Activated naive CD4-positive, alpha-beta T cell treated with Interleukin-2 at 50 U/mL for 16 hours (primary cell): ENCODE data around the gene ATF5.
A peak's percentile ranks its signal among the peaks of the same experiment; 100 is the strongest.
"Not testable (repeated sequence)": the region's sequence is repeated elsewhere in the genome, so short reads cannot be mapped to it uniquely, and the experiment has no call there.

Experiments used
- DNase-seq: peaks from one replicate; pipeline ENCODE4 v3.0.0-alpha.2; 2020

The ATF5 gene

GRCh38 chr19:49923055-49924003 lies 5.7 kb upstream of the ATF5 start:
- DNase-seq: no peak

- DNase-seq: no peak
Measured at GRCh38 chr19:49924004-49924880, 4.8 kb upstream of the ATF5 start.

- not testable (repeated sequence) for DNase-seq
Measured at GRCh38 chr19:49924881-49925210, 4.2 kb upstream of the ATF5 start.

GRCh38 chr19:49925486-49925885 lies 3.5 kb upstream of the ATF5 start:
- no peak for DNase-seq

GRCh38 chr19:49926515-49926914 lies 2.5 kb upstream of the ATF5 start:
- DNase-seq: no peak

GRCh38 chr19:49927526-49928264 lies 1.3 kb upstream of the ATF5 start:
- no peak for DNase-seq

GRCh38 chr19:49929611-49930482 lies 842 bp downstream of the ATF5 start:
- peak; percentile 91 for DNase-seq

- no peak for DNase-seq
Measured at GRCh38 chr19:49930483-49931011, 1.5 kb downstream of the ATF5 start.

- no peak for DNase-seq
Measured at GRCh38 chr19:49931293-49932040, 2.5 kb downstream of the ATF5 start.

- no peak for DNase-seq
Measured at GRCh38 chr19:49932041-49932451, 3.0 kb downstream of the ATF5 start.

- peak; percentile 28 for DNase-seq
Measured at GRCh38 chr19:49932731-49933131, 3.7 kb downstream of the ATF5 start.

GRCh38 chr19:49933643-49934042 lies 4.6 kb downstream of the ATF5 start:
- no peak for DNase-seq

- no peak for DNase-seq
Measured at GRCh38 chr19:49936549-49936948, 7.5 kb downstream of the ATF5 start.

- DNase-seq: peak; percentile 80
Measured at GRCh38 chr19:49937750-49938381, 8.9 kb downstream of the ATF5 start.

GRCh38 chr19:49938662-49939061 lies 9.7 kb downstream of the ATF5 start:
- no peak for DNase-seq

GRCh38 chr19:49939721-49940481 lies 10.9 kb downstream of the ATF5 start:
- DNase-seq: no peak

- no peak for DNase-seq
Measured at GRCh38 chr19:49940482-49940791, 11.4 kb downstream of the ATF5 start.

GRCh38 chr19:49944567-49944966 lies 15.6 kb downstream of the ATF5 start:
- DNase-seq: not testable (repeated sequence)

GRCh38 chr19:49946415-49946814 lies 17.4 kb downstream of the ATF5 start:
- DNase-seq: no peak
